Stromal cell of bone marrow (primary cell): ENCODE results near the gene STKLD1.
"Not testable (repeated sequence)": the region's sequence is repeated elsewhere in the genome, so short reads cannot be mapped to it uniquely, and the experiment has no call there.

Experiments
- DNase-seq: peaks from one replicate; pipeline ENCODE4 v3.0.0-alpha.2; 2012; ENCODE audit warnings: low read depth

Gene STKLD1

GRCh38 chr9:133375724-133376654, at the start of gene STKLD1, which contains the start of gene SURF4:
TSS of gene STKLD1 (plus strand) at chr9:133376366. CDS start at chr9:133376474, 108 bp downstream.
TSS of gene SURF4 (minus strand) at chr9:133376060. CDS start at chr9:133375969, 91 bp downstream.
- peak; percentile 94 for DNase-seq

DNA sequence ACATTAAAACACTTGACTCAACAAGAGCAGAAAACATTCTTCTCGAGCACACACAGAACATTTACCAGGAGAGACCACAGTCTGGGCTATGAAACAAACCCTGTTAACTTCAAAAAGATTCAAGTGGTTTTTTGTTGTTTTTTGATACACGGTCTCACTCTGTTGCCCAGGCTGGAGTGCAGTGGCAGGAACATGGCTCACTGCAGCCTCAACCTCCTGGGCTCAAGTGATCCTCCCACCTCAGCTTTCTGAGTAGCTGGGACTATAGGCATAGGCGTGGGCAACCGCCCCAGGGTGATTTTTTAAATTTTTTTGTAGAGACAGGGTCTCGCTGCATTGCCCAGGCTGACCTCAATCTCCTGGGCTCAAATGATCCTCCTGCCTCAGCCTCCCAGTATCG, 49.1 kb upstream of the STKLD1 start:
- not testable (repeated sequence) for DNase-seq

- DNase-seq = no peak
Measured at GRCh38 chr9:133327834-133328484, 48.2 kb upstream of the STKLD1 start.

GRCh38 chr9:133329306-133330156, 46.6 kb upstream of the STKLD1 start:
- DNase-seq = not testable (repeated sequence)

- no peak for DNase-seq
Measured at GRCh38 chr9:133331221-133331620, 44.9 kb upstream of the STKLD1 start.

DNA sequence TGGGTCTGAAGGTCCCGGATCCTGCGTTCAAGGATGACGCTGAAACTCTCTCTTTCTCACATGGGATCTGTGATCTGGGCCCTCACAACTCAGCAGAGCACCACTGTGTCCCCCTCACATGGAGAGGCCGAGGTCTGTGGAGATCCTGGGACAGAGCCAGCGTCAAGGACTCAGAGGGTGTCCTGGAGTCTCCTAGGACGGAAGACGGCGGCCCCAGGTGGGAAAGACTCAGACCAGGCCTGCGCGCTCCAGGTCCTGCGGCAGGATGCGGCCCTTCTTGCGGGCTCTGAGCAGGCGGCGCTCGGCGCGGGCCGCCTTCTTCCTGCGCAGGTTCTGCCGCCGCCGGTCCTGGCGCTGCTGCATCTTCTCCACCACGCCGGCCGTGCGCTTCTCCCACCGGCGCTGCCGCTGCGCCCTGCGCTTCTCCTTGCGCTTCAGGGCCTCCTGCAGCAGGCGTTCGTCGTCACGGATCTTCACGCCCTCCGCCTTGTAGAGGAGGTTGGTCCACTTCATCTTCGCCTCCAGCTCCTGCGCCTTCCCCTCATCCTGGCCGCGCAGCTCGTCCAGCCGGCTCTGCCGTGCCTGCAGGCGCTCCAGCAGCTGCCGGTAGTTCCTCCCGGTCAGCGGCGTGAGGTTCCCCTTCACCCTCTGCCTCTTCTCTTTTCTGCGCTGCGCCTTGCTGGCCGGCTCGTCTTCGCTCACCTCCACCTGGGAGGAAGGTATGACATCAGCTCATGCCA, 44.4 kb upstream of the STKLD1 start:
- DNase-seq = no peak

- DNase-seq = no peak
Measured at GRCh38 chr9:133332381-133332730, 43.8 kb upstream of the STKLD1 start.

DNA sequence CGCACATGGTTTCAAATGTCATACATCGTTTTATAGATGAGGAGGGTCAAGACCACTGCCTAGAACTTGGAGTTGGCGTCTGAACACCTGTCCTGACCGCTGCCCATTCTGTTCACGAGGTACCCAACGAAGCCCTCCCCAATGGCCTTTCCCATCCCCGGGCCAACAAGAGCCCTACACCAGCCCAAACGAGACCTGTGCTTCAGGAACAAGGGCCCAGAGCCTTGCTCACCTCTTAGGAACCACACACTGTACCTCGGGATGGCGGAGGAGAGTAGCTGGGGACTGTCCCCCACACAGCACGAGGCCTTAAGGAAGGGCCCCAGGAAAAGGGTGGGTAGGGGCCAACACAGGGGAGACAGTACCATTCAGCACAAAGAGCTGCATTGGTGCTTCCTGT, 43.2 kb upstream of the STKLD1 start:
- no peak for DNase-seq

- no peak for DNase-seq
Measured at GRCh38 chr9:133333566-133333965, 42.6 kb upstream of the STKLD1 start.

DNA sequence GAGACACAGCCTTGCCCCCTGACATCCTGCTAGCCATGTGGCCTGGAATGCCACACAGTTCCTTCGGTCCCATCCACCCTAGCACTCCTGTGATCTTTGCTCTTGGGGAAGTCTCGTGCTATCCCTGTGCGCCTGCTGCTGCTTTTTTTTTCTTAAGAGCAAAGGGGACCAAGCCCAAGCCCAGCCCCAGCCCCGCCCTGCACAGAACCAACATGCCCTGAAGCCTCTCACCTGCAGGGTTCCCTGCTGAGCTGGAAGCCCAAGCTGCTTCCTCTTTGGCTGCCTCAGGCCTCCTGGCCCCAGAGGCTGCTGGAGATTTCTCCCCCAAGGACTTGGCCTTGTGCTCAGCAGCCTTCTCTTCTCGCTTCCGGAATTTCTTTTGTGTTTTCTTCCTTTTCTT, 42.0 kb upstream of the STKLD1 start:
- DNase-seq = no peak

- not testable (repeated sequence) for DNase-seq
Measured at GRCh38 chr9:133334888-133335287, 41.3 kb upstream of the STKLD1 start.

DNA sequence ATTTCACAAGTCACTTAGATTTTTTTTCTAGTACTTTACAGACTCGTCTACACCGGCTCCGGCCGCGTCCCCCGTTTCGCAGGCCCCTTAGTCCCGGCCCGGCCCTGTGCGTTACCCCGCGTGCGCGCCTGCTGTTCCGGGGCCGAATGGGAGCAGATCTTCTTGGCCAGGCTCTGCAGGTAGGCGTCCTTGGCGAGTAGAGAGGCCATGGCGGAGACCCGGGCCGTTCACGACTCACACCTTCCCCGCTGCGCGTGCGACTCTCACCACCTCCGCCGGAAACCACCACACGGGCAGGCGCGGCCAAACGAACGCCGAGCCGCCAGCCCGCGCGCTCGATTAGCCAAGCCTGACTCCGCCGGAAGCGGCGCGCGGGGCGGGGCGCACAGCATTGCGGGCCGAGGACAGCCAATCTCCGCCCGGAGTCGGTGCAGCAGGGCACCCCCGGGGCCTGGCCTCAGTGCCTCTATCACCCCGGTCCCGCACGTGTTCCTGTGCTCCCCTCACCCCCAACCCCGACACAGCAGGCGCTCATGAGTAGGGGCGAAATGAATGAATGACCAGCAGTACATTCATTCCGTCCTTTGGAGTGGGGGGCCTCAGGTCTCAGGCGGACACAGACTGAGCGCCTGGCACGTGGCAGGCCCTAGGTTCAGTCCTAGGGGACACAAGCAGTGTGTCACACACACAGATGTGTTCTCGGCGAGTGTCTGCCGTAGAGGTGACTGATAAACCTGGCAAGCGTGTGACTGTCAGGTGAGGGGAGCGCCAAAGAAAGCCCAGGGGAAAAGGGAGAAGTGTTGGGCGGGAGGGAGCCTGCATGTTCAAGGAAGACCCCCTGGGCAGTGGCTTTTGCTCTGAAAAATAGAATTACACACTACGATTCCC, 40.0 kb upstream of the STKLD1 start, which contains the start of gene SURF6:
Gene SURF6 (minus strand): TSS at position 265 of the 888 bp plus-strand sequence. CDS start 56 bp downstream, at position 209.
- peak; percentile 75 for DNase-seq

- no peak for DNase-seq
Measured at GRCh38 chr9:133339641-133340040, 36.5 kb upstream of the STKLD1 start.

DNA sequence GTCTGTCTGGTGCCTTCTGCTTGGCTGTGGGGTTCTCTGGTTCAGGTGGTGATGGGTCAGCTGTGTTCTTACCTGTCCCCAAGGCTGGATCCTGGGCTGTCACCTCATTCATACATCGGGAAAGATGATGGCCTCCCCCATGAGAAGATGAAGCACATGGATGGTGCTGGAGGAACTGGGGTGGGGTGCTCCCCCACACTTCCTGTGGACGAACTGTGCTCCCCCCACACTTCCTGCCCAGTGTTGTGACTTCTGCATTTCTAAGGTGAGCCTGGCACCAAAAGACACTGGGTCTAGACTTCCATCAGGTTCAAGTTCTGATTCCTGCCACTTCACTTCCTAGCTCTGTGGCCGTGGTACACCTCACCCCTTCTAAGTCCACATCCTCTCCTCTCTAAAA, 35.9 kb upstream of the STKLD1 start:
- no peak for DNase-seq

- DNase-seq = no peak
Measured at GRCh38 chr9:133340916-133341315, 35.2 kb upstream of the STKLD1 start.

DNA sequence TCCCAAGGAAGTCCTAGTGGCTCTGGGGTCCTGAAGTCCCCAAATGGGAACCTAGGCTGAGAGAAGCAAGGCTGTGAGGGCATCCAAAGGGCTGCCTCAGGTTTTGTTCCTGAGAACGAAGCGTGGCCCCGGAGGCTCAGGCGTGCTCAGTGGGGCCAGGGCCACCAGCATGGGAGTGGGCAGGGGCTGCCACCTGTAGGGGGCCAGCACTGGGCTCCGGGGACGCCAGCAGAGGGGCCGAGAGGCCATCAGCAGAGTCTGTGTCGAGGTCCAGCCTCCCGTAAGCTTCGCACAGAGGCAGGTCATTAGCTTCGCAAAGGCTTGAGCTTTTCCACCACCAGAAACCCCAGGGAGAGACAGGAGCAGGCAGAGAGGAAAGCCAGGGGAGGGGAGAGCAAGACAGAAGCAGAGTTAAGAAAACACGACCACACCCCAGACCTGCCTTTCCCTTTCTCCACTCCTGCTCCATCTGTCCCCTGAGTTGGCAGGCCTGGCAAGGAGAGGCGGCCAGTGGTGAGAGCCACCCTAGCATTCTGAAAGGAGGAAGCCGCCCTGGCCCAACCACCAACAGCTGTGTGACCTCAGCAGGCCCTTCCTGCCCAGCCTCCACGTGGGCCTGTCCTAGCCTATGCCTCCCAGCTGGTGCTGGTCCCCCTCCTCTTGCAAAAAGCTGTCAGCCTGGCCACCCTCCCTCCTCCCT, 34.6 kb upstream of the STKLD1 start:
- DNase-seq = no peak

GRCh38 chr9:133342069-133342406, 34.1 kb upstream of the STKLD1 start:
- no peak for DNase-seq

- DNase-seq = no peak
Measured at GRCh38 chr9:133342570-133342969, 33.6 kb upstream of the STKLD1 start.

DNA sequence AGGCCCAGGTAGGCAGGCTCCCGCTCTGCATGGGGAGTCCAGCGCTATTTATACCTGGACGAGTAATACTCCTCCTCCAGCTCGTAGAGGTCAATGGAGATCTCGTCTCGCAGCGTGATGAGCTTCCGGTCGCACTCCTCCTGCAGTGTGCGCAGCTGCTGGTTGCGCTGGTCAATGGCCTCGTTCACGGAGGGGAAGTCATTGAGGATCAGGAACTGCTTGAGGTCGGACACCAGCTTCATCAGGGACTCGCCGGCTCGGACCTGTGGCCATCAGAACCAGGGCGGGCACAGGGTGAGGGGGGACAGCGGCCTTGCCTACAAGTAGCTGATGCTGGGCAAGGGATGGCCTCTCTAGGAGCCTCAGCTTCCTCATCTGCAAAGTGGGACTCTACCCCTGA, 32.1 kb upstream of the STKLD1 start:
- DNase-seq = no peak

DNA sequence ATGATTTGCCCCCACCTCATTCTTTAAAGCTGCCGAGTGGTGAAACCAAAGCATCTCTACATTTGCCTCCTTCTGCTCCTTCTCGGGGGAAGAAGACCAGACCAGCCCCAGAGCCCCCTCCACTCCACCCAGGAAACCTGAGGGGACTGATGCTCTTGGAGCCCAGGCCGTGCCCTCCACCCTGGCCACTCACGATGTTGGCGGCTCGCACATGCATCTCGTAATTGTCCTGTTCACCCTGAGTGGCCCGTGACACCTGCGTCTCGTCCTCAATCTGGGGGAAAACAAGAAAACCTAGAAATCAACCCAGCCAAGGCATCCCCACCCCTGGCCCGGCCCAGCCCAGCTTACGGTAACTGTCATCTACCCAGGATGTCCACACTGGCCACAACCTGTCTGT, 31.2 kb upstream of the STKLD1 start:
- no peak for DNase-seq
